RWPE2 (cell line): ENCODE measurements around the gene YBX3.
"Not testable (repeated sequence)": the region's sequence is repeated elsewhere in the genome, so short reads cannot be mapped to it uniquely, and the experiment has no call there.

Experiments used
- ATAC-seq: fragments of 200-7000 bp; cut with Tn5 transposase; 3 replicates; pipeline ENCODE4 v1.9.1; 2021; ENCODE audit warnings: low read depth
- DNase-seq: peaks from one replicate; pipeline ENCODE4 v3.0.0-alpha.2; 2020; ENCODE audit warnings: low spot score
- H3K27ac ChIP-seq: fragments of 450-650 bp; 2 replicates; pipeline ENCODE4 v1.5.1; 2017; ENCODE audit warnings: mild to moderate bottlenecking; ENCODE audit not compliant: poor library complexity, severe bottlenecking
- H3K27me3 ChIP-seq: fragments of 250-450 bp; sonication (Bioruptor Pico); 2 replicates; pipeline ENCODE4 v1.5.1; 2021; ENCODE audit warnings: mild to moderate bottlenecking, moderate library complexity; ENCODE audit not compliant: insufficient read depth, poor library complexity, severe bottlenecking
- H3K36me3 ChIP-seq: fragments of 250-450 bp; sonication (Bioruptor Pico); 2 replicates; pipeline ENCODE4 v1.5.1; 2020; ENCODE audit warnings: low read depth, mild to moderate bottlenecking, moderate library complexity
- H3K4me1 ChIP-seq: fragments of 250-450 bp; sonication (Bioruptor Pico); 2 replicates; pipeline ENCODE4 v1.5.1; 2021; ENCODE audit warnings: mild to moderate bottlenecking, moderate library complexity; ENCODE audit not compliant: insufficient read depth, poor library complexity, severe bottlenecking
- H3K4me3 ChIP-seq: fragments of 250-450 bp; sonication (Bioruptor Pico); 2 replicates; pipeline ENCODE4 v1.5.1; 2021; ENCODE audit warnings: mild to moderate bottlenecking, moderate library complexity; ENCODE audit not compliant: severe bottlenecking
- H3K9me3 ChIP-seq: fragments of 250-450 bp; sonication (Bioruptor Pico); 2 replicates; pipeline ENCODE4 v1.5.1; 2021; ENCODE audit warnings: mild to moderate bottlenecking, moderate library complexity; ENCODE audit not compliant: severe bottlenecking
- CTCF ChIP-seq: fragments of 450-650 bp; IDR thresholded peaks from one replicate; pipeline ENCODE4 v1.5.1; 2017; ENCODE audit warnings: mild to moderate bottlenecking, moderate library complexity; ENCODE audit not compliant: poor library complexity, severe bottlenecking

Gene YBX3

GRCh38 chr12:10753059-10753458, 29.9 kb upstream of the YBX3 start:
- ATAC-seq (peak; percentile 50; the same call in 2 of the 3 replicates), DNase-seq (no peak)
- no peaks in the 10 kb centered on the region for H3K9me3 ChIP-seq
- no peaks in the 10 kb centered on the region for H3K36me3 ChIP-seq
- H3K27me3 ChIP-seq, result no peaks in the 10 kb centered on the region
- TF ChIP-seq CTCF, result no peak
- H3K27ac ChIP-seq, result no peak overlapping the region
- no peaks in the 10 kb centered on the region for H3K4me1 ChIP-seq
- H3K4me3 ChIP-seq, result no peak overlapping the region

- no peaks in the 10 kb centered on the region for H3K27me3 ChIP-seq
- H3K36me3 ChIP-seq, result no peaks in the 10 kb centered on the region
- no peaks in the 10 kb centered on the region for H3K9me3 ChIP-seq
- DNase-seq, result no peak
- TF ChIP-seq CTCF, result peak; percentile 58
- H3K4me1 ChIP-seq, result no peaks in the 10 kb centered on the region
- no peak overlapping the region for H3K4me3 ChIP-seq
- ATAC-seq, result no peak; the same call in 2 of the 3 replicates
- no peak overlapping the region for H3K27ac ChIP-seq
Measured at GRCh38 chr12:10750385-10750727, 27.2 kb upstream of the YBX3 start.

- peak; percentile 45; the same call in 2 of the 3 replicates for ATAC-seq
- peak overlapping the region; percentile 5 for H3K4me3 ChIP-seq
- H3K27me3 ChIP-seq, result no peaks in the 10 kb centered on the region
- peak; percentile 86 for TF ChIP-seq CTCF
- H3K27ac ChIP-seq, result no peak overlapping the region
- no peak for DNase-seq
- H3K4me1 ChIP-seq, result no peaks in the 10 kb centered on the region
- H3K9me3 ChIP-seq, result no peaks in the 10 kb centered on the region
- no peaks in the 10 kb centered on the region for H3K36me3 ChIP-seq
Measured at GRCh38 chr12:10749700-10750384, 26.7 kb upstream of the YBX3 start.

- Histone ChIP-seq H3K27me3 (no peaks in the 10 kb centered on the region), H3K36me3 (no peaks in the 10 kb centered on the region), H3K4me3 (no peak overlapping the region), H3K9me3 (no peaks in the 10 kb centered on the region), H3K4me1 (no peaks in the 10 kb centered on the region), H3K27ac (no peak overlapping the region)
- no peak for TF ChIP-seq CTCF
- ATAC-seq, result no peak
- no peak for DNase-seq
Measured at GRCh38 chr12:10747730-10748129, 24.6 kb upstream of the YBX3 start.

- H3K4me1 ChIP-seq, H3K4me3 ChIP-seq, H3K9me3 ChIP-seq, H3K27ac ChIP-seq, DNase-seq, H3K36me3 ChIP-seq, H3K27me3 ChIP-seq, ATAC-seq: not testable (repeated sequence)
Measured at GRCh38 chr12:10743420-10743819, 20.3 kb upstream of the YBX3 start.
